ENCODE results near the gene IGF2R.

IGF2R gene

GRCh38 chr6:160005211-160005610, 36.3 kb downstream of the IGF2R start:
- Histone ChIP-seq H3K79me2 (ENCODE audit: low read length) (peaks cover 93% of the 10 kb centered on the region), H3K9me2 (replicated peaks; ENCODE audit: insufficient read depth, low read length) (no peaks in the 10 kb centered on the region), H3K4me2 (ENCODE audit: low read depth, low read length) (no peak overlapping the region), H2AFZ (ENCODE audit: low read length) (no peak overlapping the region), H3K36me3 (replicated peaks; ENCODE audit: insufficient read depth, low read length) (no peaks in the 10 kb centered on the region), H4K20me1 (ENCODE audit: insufficient read depth, low read length) (no peaks in the 10 kb centered on the region), H3K27me3 (replicated peaks; ENCODE audit: insufficient read depth, low read length) (no peaks in the 10 kb centered on the region), H3K9ac (ENCODE audit: low read length) (no peak overlapping the region), H3K27ac (ENCODE audit: low read length) (no peak overlapping the region), H3F3A (ENCODE audit: insufficient read depth, low read length) (no peaks in the 10 kb centered on the region), H3K4me1 (ENCODE audit: low read length) (no peaks in the 10 kb centered on the region), H3K4me3 (ENCODE audit: low read length) (no peak overlapping the region), H3K9me3 (replicated peaks; ENCODE audit: insufficient read depth, low read length) (no peaks in the 10 kb centered on the region)
- no peak for DNase-seq
- TF ChIP-seq EZH2phosphoT487 (IDR thresholded peaks at IDR 0.05; ENCODE audit: low read length) (no peak), CTCF (IDR thresholded peaks at IDR 0.05; ENCODE audit: low read length) (no peak), EZH2 (optimal IDR thresholded peaks at IDR 0.05; ENCODE audit: low read depth, low read length) (no peak)

- Histone ChIP-seq H3K4me3 (ENCODE audit: low read length) (no peak overlapping the region), H4K20me1 (ENCODE audit: insufficient read depth, low read length) (no peaks in the 10 kb centered on the region), H2AFZ (ENCODE audit: low read length) (no peak overlapping the region), H3K4me2 (ENCODE audit: low read depth, low read length) (no peak overlapping the region), H3K27me3 (replicated peaks; ENCODE audit: insufficient read depth, low read length) (no peaks in the 10 kb centered on the region), H3K27ac (ENCODE audit: low read length) (no peak overlapping the region), H3F3A (ENCODE audit: insufficient read depth, low read length) (no peaks in the 10 kb centered on the region), H3K9me3 (replicated peaks; ENCODE audit: insufficient read depth, low read length) (no peaks in the 10 kb centered on the region), H3K36me3 (replicated peaks; ENCODE audit: insufficient read depth, low read length) (no peaks in the 10 kb centered on the region), H3K4me1 (ENCODE audit: low read length) (no peaks in the 10 kb centered on the region), H3K9me2 (replicated peaks; ENCODE audit: insufficient read depth, low read length) (no peaks in the 10 kb centered on the region), H3K79me2 (ENCODE audit: low read length) (peaks cover 89% of the 10 kb centered on the region), H3K9ac (ENCODE audit: low read length) (no peak overlapping the region)
- TF ChIP-seq EZH2 (optimal IDR thresholded peaks at IDR 0.05; ENCODE audit: low read depth, low read length) (no peak), CTCF (IDR thresholded peaks at IDR 0.05; ENCODE audit: low read length) (no peak), EZH2phosphoT487 (IDR thresholded peaks at IDR 0.05; ENCODE audit: low read length) (no peak)
- DNase-seq = no peak
These were observed 37.1 kb downstream of the IGF2R start for GRCh38 chr6:160005861-160006540.

GRCh38 chr6:160007145-160007544, 38.3 kb downstream of the IGF2R start:
- Histone ChIP-seq H3K27ac (ENCODE audit: low read length) (no peak overlapping the region), H3K79me2 (ENCODE audit: low read length) (peaks cover 87% of the 10 kb centered on the region), H3K4me1 (ENCODE audit: low read length) (no peaks in the 10 kb centered on the region), H4K20me1 (ENCODE audit: insufficient read depth, low read length) (no peaks in the 10 kb centered on the region), H3K27me3 (replicated peaks; ENCODE audit: insufficient read depth, low read length) (no peaks in the 10 kb centered on the region), H3K4me3 (ENCODE audit: low read length) (no peak overlapping the region), H3K9ac (ENCODE audit: low read length) (no peak overlapping the region), H3K9me2 (replicated peaks; ENCODE audit: insufficient read depth, low read length) (no peaks in the 10 kb centered on the region), H3K9me3 (replicated peaks; ENCODE audit: insufficient read depth, low read length) (no peaks in the 10 kb centered on the region), H2AFZ (ENCODE audit: low read length) (no peak overlapping the region), H3F3A (ENCODE audit: insufficient read depth, low read length) (no peaks in the 10 kb centered on the region), H3K36me3 (replicated peaks; ENCODE audit: insufficient read depth, low read length) (no peaks in the 10 kb centered on the region), H3K4me2 (ENCODE audit: low read depth, low read length) (no peak overlapping the region)
- no peak for DNase-seq
- TF ChIP-seq EZH2phosphoT487 (IDR thresholded peaks at IDR 0.05; ENCODE audit: low read length) (no peak), EZH2 (optimal IDR thresholded peaks at IDR 0.05; ENCODE audit: low read depth, low read length) (no peak), CTCF (IDR thresholded peaks at IDR 0.05; ENCODE audit: low read length) (no peak)

Measured in MM.1S (cell line).